ENCODE results near the gene PNMA6E.

DNA sequence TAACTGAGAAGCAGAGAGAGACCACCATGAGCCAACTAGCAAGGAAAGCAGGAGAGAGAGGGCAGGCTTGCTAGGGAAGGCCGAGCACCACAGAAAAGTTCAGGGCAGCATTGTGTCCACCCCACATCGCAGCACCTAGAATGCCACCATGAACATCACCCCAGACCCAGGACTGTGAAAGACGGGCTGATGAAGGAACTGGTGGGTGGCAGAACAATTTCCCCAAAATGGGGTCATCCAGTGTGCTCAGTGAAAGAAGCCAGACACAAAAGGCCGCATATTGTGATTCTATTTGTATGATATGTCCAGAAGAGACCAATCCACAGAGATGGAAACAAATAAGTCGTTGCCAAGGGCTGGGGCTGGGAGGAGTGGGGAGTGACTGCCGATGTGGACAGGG, 16.8 kb downstream of the PNMA6E start:
- no peak for TF ChIP-seq POLR2A (IDR thresholded peaks at IDR 0.05)
- TF ChIP-seq, protein P1, sequence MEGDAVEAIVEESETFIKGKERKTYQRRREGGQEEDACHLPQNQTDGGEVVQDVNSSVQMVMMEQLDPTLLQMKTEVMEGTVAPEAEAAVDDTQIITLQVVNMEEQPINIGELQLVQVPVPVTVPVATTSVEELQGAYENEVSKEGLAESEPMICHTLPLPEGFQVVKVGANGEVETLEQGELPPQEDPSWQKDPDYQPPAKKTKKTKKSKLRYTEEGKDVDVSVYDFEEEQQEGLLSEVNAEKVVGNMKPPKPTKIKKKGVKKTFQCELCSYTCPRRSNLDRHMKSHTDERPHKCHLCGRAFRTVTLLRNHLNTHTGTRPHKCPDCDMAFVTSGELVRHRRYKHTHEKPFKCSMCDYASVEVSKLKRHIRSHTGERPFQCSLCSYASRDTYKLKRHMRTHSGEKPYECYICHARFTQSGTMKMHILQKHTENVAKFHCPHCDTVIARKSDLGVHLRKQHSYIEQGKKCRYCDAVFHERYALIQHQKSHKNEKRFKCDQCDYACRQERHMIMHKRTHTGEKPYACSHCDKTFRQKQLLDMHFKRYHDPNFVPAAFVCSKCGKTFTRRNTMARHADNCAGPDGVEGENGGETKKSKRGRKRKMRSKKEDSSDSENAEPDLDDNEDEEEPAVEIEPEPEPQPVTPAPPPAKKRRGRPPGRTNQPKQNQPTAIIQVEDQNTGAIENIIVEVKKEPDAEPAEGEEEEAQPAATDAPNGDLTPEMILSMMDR (IDR thresholded peaks at IDR 0.05): no peak

Data from vagina (tissue), 2 donors.